D721Med (cell line): Measurements from ENCODE around the gene C9orf153.
"Not testable (repeated sequence)": the region's sequence is repeated elsewhere in the genome, so short reads cannot be mapped to it uniquely, and the experiment has no call there.

Source experiments
- DNase-seq: peaks from one replicate; pipeline ENCODE4 v3.0.0; 2011; ENCODE audit warnings: low spot score; ENCODE audit not compliant: insufficient read length
- FAIRE-seq: peaks from 2 replicates; lab custom pipeline; 2011; peaks lifted over from hg19 to GRCh38; lab: Jason Lieb, UNC
- CTCF ChIP-seq: IDR thresholded peaks from 2 replicates; pipeline ENCODE4 v1.5.1; 2012; ENCODE audit warnings: mild to moderate bottlenecking, control low read depth; ENCODE audit not compliant: insufficient read depth; ENCODE audit errors: missing control alignments

C9orf153 gene

DNA sequence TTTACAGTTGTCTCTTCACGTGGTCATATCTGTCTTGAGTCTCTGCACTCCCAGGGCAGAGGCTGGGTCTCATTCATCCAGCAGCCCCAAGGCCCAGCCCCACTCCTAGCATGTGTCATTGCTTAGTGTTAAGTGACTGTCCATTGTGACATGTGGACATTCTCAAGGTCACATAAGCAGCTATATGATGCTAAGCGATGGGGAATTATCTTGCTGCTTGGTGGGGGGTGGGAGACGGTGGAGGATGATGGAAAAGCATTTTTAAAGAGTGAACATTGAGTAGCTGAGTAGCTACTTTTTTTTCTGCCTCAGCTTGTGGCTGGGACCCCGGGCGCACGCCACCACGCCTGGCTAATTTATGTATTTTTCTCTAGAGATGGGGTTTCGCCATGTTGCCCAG is at the start of gene C9orf153:
Gene C9orf153, minus strand, starts transcription at position 101 of the 400 bp plus-strand sequence. CDS start 30,054 bp downstream, outside the sequence.
- no peak for TF ChIP-seq CTCF
- no peak for DNase-seq
- FAIRE-seq: no peak

DNA sequence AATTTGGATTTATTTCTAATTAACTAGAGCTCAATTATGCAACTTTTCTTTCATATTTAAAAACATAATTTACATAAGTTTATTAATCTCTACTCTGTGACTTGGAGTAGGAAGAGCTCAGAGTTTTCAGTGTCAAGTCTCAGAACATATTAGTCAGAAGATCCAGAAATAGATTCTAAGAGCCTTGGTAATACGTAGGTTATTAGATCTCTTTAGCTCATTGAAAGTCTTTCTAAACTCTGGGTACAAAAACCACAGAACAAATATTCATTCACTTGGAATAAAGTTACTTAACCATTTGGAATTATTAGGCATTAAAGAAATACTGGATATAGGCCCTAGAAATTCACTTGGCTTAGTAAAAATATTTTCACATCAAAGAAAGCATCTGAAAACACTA is 49.2 kb upstream of the C9orf153 start:
- FAIRE-seq (no peak), DNase-seq (no peak)
- no peak for TF ChIP-seq CTCF

GRCh38 chr9:86304236-86304730 is 44.8 kb upstream of the C9orf153 start:
- no peak for FAIRE-seq
- TF ChIP-seq CTCF: no peak
- DNase-seq: no peak

- TF ChIP-seq CTCF: no peak
- no peak for FAIRE-seq
- DNase-seq: no peak
Measured at GRCh38 chr9:86303316-86303975, 44.0 kb upstream of the C9orf153 start.

DNA sequence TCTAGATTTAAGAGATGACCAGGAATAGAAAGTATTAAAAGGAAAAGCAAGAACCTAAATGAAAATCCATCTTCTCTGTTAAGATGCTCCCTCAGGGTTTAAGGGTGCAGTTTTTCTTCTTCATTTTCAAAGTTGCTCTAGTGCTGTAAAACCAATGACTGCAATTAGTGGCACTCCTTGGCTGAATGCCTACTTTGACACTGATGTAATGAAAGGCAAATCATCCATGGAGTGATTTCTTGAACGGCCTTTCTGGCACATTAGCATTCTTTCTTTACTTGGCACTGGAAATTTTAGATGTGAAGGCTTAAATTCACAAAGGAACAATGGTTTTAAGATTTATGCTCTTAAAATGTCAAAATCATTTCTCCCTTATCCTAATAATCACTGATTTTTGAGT is 42.2 kb upstream of the C9orf153 start:
- FAIRE-seq (no peak), DNase-seq (no peak)
- TF ChIP-seq CTCF: no peak

DNA sequence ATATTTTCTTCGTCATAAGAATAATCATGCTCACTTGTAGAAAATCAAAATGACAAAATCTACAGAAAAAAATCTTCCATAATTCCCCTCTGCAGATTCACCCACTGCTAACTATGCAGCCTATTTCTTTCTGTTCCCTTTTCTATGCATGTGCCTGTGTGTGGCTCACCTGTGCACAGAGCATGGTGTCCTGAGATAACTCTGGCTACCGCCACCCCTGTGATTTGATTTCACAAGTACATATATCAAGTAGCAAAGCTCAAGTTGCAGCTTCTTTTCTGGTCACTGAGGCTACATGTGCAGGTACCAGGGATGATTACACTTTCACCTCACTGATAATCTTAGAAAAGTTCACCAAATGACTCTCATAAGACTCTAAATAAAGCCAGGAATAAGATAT is 41.2 kb upstream of the C9orf153 start:
- FAIRE-seq: no peak
- no peak for TF ChIP-seq CTCF

GRCh38 chr9:86298873-86299272 is 39.4 kb upstream of the C9orf153 start:
- FAIRE-seq (no peak), DNase-seq (no peak)
- TF ChIP-seq CTCF: no peak

More for the DNA sequence above, 41.2 kb upstream of the C9orf153 start:
- no peak for DNase-seq

- FAIRE-seq: not testable (repeated sequence)
Measured at GRCh38 chr9:86290341-86290740, 30.9 kb upstream of the C9orf153 start.

More at GRCh38 chr9:86290341-86290740, 30.9 kb upstream of the C9orf153 start:
- DNase-seq: not testable (repeated sequence)
